Left cardiac atrium (tissue), 4 donors: Measurements from ENCODE around the gene TMOD1. TPM values are rescaled to one million over a fixed set of nuclear protein-coding genes. Genes with fewer than 3 reads are reported as not detected.

Experiments used
- ATAC-seq, 2 donors: fragments of 200-7000 bp; cut with Tn5 transposase; one replicate each; pipeline ENCODE4 v1.9.1; 2020; ENCODE audit warnings: mild to moderate bottlenecking in 2 of 2, moderate library complexity in 2 of 2
- DNase-seq: peaks from one replicate; pipeline ENCODE4 v3.0.0-alpha.2; 2020
- intact Hi-C, 2 donors: fragments of 100-400 bp; cut with DNase I; formaldehyde crosslinking; loops; one replicate each; pipeline versions ENCODE4 v1.14.1 to v1.15.1; 2022 to 2023
- total RNA-seq, 2 donors: library from RNA; stranded (reverse); fragmentation: NEBNext Ultra II Directional; extraction: Animal tissue kit (Norgen Biotek cat#: 25700); gene quantifications; one replicate each; pipeline ENCODE4 v1.2.1, GENCODE V29; 2021
- donor health status: DM: no; HTN: yes; CAD: no.
- donor health status: DM: no; HTN: yes; CAD: no; lungs with severe emphysema.
- donor health status: DM: yes; HTN: yes; CAD: no.
- donor health status: Dilated cardiomyopathy.

TMOD1 gene
- total RNA-seq, 2 donors from 2014 or later = 142 to 149 TPM

DNA sequence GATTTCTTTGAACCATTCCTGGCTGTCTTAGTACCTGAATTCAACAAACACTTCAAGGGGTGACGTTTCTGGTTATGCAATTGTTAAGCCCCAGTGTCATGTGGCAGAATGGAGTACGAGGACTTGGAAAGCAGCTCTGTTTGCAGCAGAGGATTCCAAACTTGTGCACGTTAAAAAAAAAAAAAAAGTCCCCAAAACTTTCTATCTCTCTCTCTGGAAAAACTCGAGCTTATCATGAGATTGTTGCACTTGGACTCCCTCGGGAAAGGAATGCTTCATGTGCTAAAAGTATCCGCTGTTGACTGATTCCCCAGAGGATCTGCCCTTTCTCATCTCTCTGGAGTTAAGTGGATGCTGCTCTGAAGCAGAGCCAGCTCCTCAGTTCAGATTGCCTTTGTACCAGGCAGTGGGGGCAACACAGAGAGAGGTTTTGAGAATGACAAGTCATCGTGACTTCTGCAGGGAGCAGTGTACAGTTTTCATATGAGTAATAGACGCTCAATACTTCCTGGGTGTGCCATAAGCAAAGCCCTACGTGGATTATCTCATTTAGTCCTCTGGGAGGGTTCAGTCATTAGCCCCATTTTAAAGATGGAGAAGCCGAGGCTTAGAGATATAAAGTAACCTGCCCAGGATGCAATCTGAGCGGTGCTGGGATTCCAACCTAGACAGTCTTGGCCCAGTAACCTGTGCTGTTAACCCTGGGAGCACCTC, 28.1 kb downstream of the TMOD1 start:
- ATAC-seq = peak; percentile 82 to 89
- DNase-seq = peak; percentile 49
- intact Hi-C loops = loop anchor here in 1 of 2 donors (10.0 kb wide), 1 partner anchor 65 kb away; no protein-coding TSS in a partner anchor

DNA sequence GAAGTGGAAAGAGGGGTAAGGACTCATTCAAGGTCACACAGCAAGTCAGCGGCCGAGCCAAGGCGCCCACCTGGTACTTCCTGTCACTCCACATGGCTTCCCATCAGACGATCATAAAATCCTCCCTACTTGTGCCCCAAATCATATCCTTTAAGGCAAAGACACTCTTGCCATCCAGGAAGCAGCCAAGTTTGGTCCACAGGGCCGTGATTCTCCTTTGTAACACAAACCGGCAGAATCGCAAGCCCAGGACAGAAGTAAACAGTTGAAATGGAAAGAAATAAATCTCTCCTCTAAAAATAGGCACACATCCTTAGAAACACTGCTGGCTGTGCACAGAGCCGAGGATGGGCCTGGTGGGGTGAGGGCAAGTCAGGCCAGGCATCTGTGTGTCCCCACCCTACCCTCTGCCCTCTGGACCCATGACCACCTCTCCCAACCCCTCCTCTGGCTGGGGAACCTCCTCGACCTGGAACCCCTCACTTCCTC, 30.5 kb downstream of the TMOD1 start:
- ATAC-seq = no peak
- intact Hi-C loops = no loop called here

DNA sequence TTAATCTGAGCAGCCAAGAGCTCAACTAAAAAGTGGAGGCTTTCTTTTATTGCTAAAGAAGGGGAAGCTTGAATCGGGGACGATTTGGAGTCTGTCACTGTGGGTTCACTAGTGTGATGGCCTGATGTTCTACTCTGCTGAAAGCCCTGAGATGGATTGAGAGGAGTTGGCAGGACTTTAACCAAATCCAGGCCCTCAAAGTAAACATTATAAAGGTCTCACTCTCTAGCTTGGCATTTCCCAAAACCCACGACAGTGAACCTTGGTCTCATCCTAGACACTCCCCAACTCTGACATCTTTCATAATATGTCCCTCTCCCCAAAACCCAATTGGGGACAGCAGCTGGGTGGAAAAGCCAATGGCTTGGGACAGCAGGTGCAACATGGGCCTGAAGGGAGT, 32.7 kb downstream of the TMOD1 start:
- ATAC-seq (no peak), DNase-seq (no peak)
- intact Hi-C loops = no loop called here

More for the DNA sequence above, 30.5 kb downstream of the TMOD1 start:
- DNase-seq = no peak

DNA sequence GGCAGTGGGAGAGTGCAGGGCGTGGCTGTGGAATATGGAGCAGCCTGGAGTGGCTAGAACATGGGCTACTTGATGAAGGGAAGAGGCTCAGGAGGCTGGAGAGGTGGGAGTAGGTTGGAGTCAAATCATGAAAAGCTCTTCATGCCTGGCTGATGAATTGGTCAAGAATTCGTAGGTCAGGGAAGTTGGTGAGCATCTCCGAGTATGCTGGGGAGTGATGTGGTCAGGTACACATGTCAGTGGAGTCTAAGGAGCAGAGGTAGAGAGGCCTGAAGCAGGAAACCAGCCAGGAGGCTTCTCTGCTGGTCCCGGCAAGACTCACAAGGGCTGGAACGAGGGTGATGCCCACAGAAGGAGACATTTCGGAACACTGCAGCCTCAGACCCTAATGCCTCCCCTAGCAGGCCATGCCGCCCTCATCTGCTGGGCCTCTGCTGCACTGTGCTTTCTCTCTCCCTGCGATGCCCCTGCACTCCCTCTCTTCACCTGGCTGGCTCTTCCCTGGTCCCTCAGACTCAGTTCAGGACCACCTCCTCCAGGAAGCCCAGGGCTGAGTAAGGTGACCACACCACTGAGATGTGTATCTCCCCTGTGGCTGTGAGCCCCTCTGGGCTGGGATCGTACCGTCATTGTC, 33.6 kb downstream of the TMOD1 start:
- ATAC-seq = peak; percentile 21 to 59
- intact Hi-C loops = loop anchor here in 1 of 2 donors (5.0 kb wide), 1 partner anchor 33 kb away; the partner anchor contains the start of gene TMOD1
- DNase-seq = no peak

DNA sequence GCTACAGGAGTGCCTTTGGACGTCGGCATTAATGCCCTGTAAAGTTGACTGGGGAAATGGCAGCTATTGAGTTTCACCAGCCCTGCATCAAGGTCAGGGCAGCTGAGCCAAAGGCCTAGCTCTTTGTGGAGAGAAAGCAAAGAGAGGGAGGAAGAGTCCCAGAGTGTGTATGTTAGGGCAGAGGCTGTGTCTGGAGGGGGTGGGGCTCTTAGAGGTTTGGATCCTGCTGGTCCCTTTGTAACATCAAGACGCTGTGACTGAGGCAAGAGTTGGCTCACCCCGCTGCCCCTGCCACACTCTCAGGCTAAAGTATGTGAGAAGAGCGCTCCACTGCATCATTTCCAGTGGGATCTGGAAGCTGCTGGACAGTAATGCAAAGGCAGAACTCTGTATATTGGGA, 34.3 kb downstream of the TMOD1 start:
- peak; percentile 21 to 36 for ATAC-seq
- intact Hi-C loops = loop anchor here in 1 of 2 donors (5.0 kb wide), 1 partner anchor 33 kb away; the partner anchor contains the start of gene TMOD1

DNA sequence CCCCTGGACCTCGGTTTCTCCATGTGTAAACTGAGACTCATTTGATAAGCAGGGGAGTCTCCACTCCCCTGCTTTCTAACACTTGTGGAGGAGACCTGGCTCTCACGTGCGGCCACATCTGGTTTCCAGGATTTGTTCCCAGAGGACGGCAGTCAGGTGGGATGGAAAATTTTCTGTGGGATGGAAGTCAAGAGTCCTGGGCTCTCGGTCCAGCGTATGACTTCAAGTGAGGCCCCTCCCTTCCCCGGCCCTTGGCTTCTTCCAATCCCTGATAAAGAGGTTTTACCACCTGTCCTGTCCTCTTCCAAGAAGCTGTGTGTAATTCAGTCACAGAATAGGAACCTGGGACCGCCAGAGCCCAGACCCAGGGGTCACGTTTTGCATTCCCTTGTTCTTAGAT, 35.0 kb downstream of the TMOD1 start:
- intact Hi-C loops = loop anchor here in 1 of 2 donors (5.0 kb wide), 1 partner anchor 34 kb away; the partner anchor contains the start of gene TMOD1
- DNase-seq (no peak), ATAC-seq (no peak)

More for the DNA sequence above, 34.3 kb downstream of the TMOD1 start:
- no peak for DNase-seq

DNA sequence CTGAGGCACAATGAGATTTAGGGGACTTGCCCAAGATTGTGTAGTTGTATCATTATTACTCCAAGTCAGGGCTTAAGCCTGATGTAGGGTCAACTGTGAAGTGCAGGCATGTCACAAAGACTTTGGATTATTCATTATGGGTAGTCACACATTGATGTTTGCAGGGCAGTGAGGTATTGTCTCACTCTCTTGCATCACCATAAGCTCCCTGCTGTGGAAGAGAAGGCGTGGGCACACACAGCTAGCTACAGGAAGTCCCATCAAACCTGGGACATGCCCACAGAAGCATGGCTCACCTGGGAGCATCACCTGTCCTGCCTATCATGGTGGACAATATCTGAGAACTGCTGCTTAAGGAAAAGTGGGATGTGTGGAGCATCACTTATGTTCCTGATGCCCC, 42.1 kb downstream of the TMOD1 start:
- no peak for DNase-seq
- ATAC-seq = no peak
- intact Hi-C loops = no loop called here

DNA sequence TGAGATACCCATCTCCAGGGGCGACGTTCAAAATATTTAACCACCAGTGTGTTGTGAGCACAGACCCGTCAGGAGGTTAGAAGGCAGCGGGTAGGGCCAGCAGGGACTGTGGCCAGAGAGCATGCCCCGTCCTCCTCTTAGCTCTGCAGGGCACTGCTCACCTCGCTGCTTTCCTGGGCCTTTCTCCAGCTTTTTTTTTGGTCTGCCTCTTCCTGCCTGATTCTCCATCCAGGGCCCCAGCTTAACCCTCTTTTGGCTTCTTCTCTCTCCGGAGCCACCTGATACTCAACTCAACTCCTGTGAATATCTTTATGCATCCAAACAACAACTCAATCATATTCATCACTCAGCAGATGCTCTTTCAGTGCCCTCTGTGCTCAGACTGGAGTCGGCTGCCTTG, 44.0 kb downstream of the TMOD1 start:
- intact Hi-C loops = no loop called here
- DNase-seq (no peak), ATAC-seq (peak; percentile 52 to 56)

DNA sequence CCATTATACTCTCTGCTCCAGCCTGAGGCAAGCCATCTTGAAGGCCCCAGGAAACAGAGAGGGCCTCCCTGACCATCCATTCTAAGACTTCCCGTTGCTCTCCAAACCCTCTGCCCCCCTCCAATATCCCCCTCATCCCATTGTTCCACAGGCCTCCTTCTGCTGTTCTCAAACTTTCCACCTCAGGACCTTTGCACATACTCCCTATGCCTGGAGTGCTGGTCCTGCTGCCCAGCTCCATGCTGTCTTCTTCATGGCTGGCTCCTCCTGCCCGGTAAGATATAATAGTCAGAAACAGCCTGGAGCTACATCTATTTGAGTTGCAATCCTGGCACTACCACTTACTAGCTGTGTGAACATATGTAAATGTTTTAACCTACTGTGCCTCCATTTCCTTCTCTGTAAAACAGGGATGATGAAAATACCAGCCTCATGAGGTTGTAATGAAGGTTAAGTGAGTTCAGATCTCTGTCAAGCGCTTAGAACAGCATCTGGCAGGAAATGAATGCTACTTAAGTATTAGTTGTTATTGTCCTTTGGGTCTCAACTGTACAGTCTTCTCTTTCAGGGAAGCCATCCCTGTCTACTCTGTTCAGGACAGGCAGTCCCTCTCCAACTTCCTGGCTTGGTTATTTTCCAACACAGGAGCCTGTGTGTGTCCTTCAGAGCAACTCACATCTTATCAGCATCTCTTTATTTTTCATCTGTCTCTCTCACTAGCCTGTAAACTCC, 45.8 kb downstream of the TMOD1 start:
- ATAC-seq = no peak
- intact Hi-C loops = no loop called here
- no peak for DNase-seq

DNA sequence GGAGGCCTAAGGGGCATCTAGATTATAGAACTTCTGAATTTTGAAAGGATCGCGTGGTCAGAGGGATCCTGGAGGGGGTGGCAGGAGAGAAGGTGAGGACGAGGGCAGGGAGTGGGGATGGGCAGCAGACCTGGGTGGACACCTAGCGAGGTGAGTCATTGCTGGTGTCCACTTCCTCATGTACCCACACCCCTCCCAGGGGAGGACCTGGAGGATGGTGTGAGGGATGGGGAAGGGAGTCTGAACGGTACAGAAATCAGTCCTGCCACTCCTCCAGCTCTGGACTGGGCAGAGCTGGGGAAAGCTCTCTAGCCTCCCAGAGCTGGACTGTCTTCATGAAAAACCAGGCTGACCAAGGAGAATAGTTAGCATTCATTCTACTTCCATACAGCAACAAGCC, 46.9 kb downstream of the TMOD1 start:
- intact Hi-C loops = no loop called here
- ATAC-seq (peak in 1 of 2 donors; percentile 73), DNase-seq (no peak)

DNA sequence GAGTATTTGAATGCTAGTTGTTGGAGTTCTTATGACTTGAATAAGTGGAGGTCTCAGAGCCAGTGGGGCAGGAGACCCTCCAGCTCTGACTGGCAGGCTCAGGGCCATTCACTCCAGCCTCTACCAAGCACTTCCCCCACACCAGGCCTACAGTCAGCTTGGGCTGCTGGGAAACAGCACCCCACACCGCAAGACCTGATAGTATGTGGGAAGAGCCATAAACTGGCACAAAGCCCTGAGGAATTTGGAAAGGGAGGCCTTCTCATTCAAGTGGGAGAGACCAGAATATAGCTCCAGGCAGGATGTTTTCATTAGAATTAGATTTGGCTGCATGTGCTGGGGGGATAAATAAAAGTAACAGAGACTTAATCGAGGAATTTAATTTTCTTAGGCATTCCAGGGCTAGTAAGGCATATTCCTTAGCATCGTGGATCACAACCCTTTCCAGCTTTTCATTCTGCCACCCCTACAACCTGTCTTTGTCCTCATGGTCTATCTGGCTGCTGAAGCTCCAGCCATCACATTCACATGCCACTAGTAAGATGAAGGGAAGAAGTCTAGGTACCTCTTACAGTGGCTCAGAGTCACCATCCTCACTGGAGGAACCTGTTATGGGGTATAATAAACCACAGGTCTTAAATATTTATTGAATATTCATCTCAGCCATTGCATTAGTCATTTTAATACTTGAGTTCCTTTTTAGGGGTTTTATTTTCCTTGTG, 47.5 kb downstream of the TMOD1 start:
- no peak for DNase-seq
- intact Hi-C loops = no loop called here
- peak in 1 of 2 donors; percentile 60 for ATAC-seq

DNA sequence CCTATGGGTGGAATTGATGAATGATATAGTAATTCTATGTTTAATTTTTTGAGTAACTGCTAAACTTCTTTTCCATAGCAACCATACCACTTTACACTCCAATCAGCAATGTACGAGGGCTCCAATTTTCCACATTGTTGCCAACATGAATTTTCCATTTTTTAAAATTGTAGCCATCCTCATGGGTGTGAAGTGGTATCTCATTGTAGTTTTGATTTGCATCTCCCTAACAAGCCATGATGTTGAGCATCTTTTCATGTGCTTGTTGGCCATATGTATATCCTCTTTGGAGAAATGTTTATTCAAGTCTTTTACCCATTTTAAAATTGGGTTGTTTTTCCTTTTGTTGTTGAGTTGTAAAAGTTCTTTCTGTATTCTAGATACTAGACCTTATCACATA, 48.9 kb downstream of the TMOD1 start:
- DNase-seq (no peak), ATAC-seq (no peak)
- intact Hi-C loops = no loop called here

DNA sequence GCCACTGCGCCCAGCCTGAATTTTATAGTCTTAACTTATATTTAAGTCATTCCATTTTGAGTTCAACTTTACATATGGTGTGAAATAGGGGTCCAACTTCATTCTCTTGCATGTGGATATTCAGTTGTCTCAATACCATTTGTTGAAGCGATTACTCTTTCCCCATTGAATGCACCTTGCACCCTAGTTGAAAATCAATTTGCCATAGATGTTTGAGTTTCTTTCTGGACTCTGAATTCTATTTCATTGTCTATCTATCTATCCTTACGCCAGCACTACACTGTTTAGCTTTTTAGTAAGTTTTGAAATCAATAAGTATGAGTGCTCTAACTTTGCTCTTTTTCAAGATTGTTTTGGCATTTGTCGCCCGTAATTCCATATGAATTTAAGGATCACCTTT, 49.8 kb downstream of the TMOD1 start:
- ATAC-seq (no peak), DNase-seq (no peak)
- intact Hi-C loops = no loop called here

DNA sequence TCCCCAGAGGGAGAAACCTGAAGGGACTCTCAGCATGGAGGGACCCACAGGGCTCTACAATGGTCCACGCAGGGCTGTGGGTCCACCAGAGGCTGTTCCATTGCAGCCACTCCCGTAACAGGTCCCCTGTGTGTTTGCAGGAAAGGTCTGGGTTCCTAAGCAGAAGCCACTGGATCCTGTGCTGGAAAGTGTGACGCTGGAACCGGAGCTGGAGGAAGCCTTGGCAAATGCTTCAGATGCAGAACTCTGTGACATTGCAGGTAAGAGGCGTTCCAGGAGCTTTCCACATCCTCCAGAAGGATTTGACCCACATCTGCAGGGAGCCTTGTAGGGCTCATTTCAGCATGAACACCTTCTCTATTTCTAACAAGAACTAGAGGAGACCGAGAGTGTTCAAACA, 51.7 kb downstream of the TMOD1 start:
- intact Hi-C loops = no loop called here
- DNase-seq = no peak
- ATAC-seq = no peak

DNA sequence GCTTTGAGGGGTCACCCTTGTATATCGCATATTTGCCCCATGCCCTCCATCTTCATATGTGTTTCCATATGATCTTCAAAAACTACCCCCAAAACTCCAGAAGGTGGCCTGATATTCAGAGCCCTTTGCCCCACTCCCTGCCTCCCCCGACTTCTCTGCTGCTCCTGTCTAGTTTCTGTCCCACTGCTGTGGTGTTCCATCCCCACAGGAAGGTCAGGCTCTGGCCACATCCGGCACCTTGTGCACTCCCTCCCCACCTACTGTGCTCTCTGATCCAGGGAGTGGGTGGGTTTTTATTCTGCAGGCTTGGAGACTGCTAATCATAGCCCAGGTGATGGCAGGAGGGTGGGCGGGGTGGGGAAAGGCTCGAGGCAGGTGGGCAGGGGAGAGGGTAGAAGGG, 52.4 kb downstream of the TMOD1 start:
- no peak for ATAC-seq
- intact Hi-C loops = no loop called here
- no peak for DNase-seq

DNA sequence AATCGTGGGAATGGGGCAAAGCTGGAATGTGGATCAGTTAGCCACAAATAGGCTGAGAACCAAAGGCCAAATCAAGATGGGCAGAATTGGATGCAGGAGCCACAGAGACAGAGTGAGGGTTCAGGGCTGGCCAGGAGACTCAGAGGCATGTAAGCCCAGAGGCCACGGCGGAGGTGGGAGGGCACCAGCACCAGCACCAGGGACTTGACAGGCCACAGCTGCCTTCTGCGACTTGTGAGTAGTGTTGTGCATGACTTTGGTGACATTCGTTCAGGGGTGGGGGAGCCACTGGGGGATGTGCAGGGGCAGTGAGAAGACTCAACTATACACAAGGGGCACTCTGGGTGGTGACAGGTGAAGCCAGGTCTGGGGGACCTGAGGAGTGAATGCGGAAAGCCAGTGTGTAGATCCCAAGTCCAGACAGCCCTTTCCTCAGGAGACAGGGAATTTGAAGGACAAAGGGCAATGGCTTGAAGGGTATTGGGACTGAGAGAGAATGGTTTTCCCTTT, 53.2 kb downstream of the TMOD1 start:
- ATAC-seq (no peak), DNase-seq (no peak)
- intact Hi-C loops = loop anchor here in 1 of 2 donors (5.0 kb wide), 2 partner anchors 43 to 52 kb away; partner anchors contain the start of gene TMOD1

DNA sequence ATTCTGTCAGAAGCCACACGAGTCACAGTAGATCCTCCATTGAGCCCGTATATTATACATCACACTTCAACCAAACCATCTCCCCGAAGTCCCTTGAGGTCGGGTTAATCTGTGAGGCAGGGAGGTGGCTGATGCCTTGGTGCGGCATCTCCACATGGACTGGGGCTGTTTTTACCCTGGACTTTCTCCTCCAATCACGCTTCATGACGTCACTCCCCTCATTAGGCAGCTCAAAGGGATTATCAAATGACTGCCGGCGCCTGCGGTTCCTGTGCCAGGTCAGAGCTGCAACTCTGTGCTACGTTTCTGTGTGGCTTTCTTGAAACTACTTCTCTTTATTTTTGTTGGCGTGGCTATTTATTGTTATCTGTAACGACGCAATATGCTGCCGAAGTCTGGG, 53.7 kb downstream of the TMOD1 start:
- intact Hi-C loops = loop anchor here in 1 of 2 donors (5.0 kb wide), 2 partner anchors 42 to 53 kb away; partner anchors contain the start of gene TMOD1
- ATAC-seq (peak; percentile 43 to 56), DNase-seq (peak; percentile 90)

DNA sequence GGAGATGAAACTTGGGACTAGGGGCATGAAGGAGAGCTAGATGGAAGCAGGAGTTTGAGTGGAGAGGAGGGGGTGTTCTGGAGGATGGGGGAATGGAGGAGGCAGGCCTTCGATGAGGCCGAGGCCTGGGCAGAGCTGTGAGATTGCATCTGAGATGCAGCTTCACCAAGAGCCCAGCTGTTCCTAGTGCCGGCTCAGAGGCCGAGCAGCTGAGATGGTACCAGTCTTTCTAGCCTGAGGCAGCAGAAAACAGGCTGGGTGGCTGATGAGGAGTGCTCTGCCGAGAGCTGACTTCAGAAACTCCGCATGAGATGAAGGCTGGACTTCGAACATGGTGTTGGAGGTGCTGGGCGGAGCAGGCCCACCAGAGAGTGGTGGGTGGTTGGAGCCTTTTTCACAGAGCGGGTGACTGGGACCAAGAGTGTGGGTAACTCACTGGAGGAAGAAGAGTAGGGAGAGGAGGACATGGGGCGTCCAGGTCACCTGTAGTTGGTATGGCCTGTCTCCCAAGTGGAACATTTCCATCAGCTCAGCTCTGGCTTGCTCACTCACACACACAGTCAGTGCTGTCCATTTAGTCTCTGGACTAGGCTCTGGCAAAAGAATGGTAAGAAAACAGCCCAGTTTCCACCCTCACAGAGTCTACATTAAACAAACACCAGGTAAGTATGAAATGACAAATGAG, 54.7 kb downstream of the TMOD1 start:
- no peak for ATAC-seq
- intact Hi-C loops = loop anchor here in 1 of 2 donors (5.0 kb wide), 2 partner anchors 41 to 54 kb away; partner anchors contain the start of gene TMOD1
- DNase-seq = no peak
